Suprapubic skin (tissue), 4 donors: ENCODE measurements around the gene RALGPS1. TPM values are rescaled to one million over a fixed set of nuclear protein-coding genes. Genes with fewer than 3 reads are reported as not detected.

Source experiments
- DNase-seq, 2 donors: peaks; one replicate each; pipeline ENCODE4 v3.0.0-alpha.2; 2019; ENCODE audit warnings: low spot score in 2 of 2
- H3K27ac ChIP-seq: fragments of 200-600 bp; sonication (generic); one replicate; pipeline ENCODE4 v1.5.1; 2019
- H3K27me3 ChIP-seq: fragments of 200-600 bp; sonication (generic); one replicate; pipeline ENCODE4 v1.5.1; 2019
- H3K36me3 ChIP-seq: fragments of 200-600 bp; sonication (generic); one replicate; pipeline ENCODE4 v1.5.1; 2019
- H3K4me1 ChIP-seq: fragments of 200-600 bp; sonication (generic); one replicate; pipeline ENCODE4 v1.5.1; 2019
- H3K4me3 ChIP-seq: fragments of 200-600 bp; sonication (generic); one replicate; pipeline ENCODE4 v1.5.1; 2019; ENCODE audit warnings: mild to moderate bottlenecking
- H3K9me3 ChIP-seq: fragments of 200-600 bp; sonication (generic); one replicate; pipeline ENCODE4 v1.5.1; 2019
- EP300 ChIP-seq: sonication (generic); formaldehyde crosslinking; IDR thresholded peaks from one replicate; pipeline ENCODE4 v1.6.1; 2017; ENCODE audit warnings: antibody characterized with exemption
- POLR2A ChIP-seq, 2 donors: fragments of 450-650 bp; IDR thresholded peaks; one replicate each; pipeline ENCODE4 v1.6.1; 2017; ENCODE audit warnings: antibody characterized with exemption in 2 of 2, mild to moderate bottlenecking in 2 of 2, moderate library complexity in 2 of 2
- POLR2AphosphoS5 ChIP-seq, 3 donors: sonication (generic); formaldehyde crosslinking; IDR thresholded peaks; one replicate each; pipeline ENCODE4 v1.6.1; 2017; ENCODE audit warnings: antibody characterized with exemption in 3 of 3
- WGBS: methylation state at CpG from one replicate; pipeline ENCODE4 v1.1.5; 2018; 5-methylcytosine and 5-hydroxymethylcytosine counted together
- total RNA-seq, 4 donors: library from RNA; depleted of rRNA; stranded (reverse); fragments of >200 nt; gene quantifications; one replicate each; pipeline ENCODE4 v1.1.0, GENCODE V29; 2016
- TF ChIP-seq, protein P1 (sequence below), 2 donors: fragments of 200-600 bp in 1 of 2; fragments of 450-650 bp in 1 of 2; sonication (generic) in 1 of 2; IDR thresholded peaks; one replicate each; pipeline ENCODE4 v1.5.1; 2016 to 2019; ENCODE audit warnings: antibody characterized with exemption in 2 of 2, mild to moderate bottlenecking in 1 of 2, moderate library complexity in 1 of 2

The RALGPS1 gene
- total RNA-seq, 4 donors from 2014 or later = 14.8 to 86.7 (median 21.4) TPM

DNA sequence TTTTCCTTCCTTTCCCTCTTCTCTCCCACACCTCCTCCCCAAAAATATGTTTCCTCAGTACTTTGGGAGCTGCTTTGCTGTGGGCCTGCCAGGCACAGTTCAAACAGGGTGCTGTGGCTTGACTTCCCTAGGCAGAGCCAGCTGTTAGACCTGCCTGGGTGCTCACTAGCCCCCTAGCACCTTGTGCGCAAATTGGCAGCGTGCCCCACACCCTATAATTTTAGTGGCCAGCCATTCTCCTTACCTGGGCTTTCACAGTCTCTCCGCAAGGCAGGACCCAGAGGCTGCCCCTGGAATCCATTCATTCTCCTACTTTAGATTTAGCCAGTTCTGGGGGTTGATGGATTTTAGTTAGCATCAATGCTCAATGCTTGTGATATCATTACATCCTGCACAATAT is 135.6 kb downstream of the RALGPS1 start:
- 96% methylated on average over 3 of the region's 3 CpGs for WGBS
- peaks cover 27% of the 10 kb centered on the region for H3K4me1 ChIP-seq
- no peak overlapping the region for H3K4me3 ChIP-seq
- no peaks in the 10 kb centered on the region for H3K9me3 ChIP-seq
- no peak for TF ChIP-seq POLR2AphosphoS5 (IDR thresholded peaks at IDR 0.05)
- no peak for TF ChIP-seq EP300
- no peak for TF ChIP-seq POLR2A (IDR thresholded peaks at IDR 0.05)
- TF ChIP-seq, protein P1, sequence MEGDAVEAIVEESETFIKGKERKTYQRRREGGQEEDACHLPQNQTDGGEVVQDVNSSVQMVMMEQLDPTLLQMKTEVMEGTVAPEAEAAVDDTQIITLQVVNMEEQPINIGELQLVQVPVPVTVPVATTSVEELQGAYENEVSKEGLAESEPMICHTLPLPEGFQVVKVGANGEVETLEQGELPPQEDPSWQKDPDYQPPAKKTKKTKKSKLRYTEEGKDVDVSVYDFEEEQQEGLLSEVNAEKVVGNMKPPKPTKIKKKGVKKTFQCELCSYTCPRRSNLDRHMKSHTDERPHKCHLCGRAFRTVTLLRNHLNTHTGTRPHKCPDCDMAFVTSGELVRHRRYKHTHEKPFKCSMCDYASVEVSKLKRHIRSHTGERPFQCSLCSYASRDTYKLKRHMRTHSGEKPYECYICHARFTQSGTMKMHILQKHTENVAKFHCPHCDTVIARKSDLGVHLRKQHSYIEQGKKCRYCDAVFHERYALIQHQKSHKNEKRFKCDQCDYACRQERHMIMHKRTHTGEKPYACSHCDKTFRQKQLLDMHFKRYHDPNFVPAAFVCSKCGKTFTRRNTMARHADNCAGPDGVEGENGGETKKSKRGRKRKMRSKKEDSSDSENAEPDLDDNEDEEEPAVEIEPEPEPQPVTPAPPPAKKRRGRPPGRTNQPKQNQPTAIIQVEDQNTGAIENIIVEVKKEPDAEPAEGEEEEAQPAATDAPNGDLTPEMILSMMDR (IDR thresholded peaks at IDR 0.05) = no peak
- peak in 1 of 2 donors; percentile 54 for DNase-seq
- H3K36me3 ChIP-seq = no peaks in the 10 kb centered on the region
- H3K27ac ChIP-seq = no peak overlapping the region
- H3K27me3 ChIP-seq = no peaks in the 10 kb centered on the region

- H3K27ac ChIP-seq = no peak overlapping the region
- H3K9me3 ChIP-seq = no peaks in the 10 kb centered on the region
- peak in 1 of 2 donors; percentile 47 for DNase-seq
- no peak overlapping the region for H3K4me3 ChIP-seq
- no peak for TF ChIP-seq POLR2A (IDR thresholded peaks at IDR 0.05)
- TF ChIP-seq POLR2AphosphoS5 (IDR thresholded peaks at IDR 0.05) = no peak
- TF ChIP-seq, protein P1 (IDR thresholded peaks at IDR 0.05) = no peak
- no peak for TF ChIP-seq EP300
- WGBS = 92% methylated on average over 7 of the region's 7 CpGs
- H3K4me1 ChIP-seq = peaks cover 31% of the 10 kb centered on the region
- H3K36me3 ChIP-seq = no peaks in the 10 kb centered on the region
- H3K27me3 ChIP-seq = no peaks in the 10 kb centered on the region
Measured at GRCh38 chr9:127050591-127051001, 136.0 kb downstream of the RALGPS1 start.

DNA sequence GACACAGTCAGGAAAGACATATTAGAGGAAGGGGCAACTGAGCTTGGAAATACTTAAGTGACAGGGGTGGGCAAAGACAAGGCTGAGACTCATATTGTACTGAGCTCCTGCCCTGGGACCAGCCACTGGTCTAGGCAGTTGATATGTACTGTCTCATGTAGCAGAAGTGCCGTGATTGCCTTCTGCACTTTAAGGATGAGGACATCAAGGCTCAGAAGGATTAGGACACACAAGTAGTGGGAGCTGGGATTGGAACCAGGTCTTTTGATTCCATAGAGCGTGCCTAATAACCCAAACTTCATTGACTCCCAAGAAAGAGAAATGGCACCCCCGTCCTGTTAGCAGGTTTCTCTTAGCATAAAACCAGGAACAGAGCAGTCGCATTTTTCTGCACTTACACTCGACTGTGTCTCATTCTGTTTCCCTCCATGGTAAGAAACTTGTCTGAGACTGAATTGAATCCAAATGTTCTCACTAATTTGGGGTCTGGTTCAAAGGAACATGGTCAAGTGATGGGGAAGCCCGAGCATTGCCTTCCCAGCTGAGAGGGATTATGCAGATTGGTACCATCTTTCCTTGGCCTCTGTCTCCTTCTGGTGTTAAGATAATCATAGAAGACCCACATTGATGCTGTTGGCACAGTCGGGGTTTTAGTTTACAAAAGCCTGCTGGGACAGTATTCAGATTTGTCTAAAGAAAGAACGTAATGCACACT is 137.5 kb downstream of the RALGPS1 start:
- WGBS = 78% methylated on average over 8 of the region's 8 CpGs
- Histone ChIP-seq H3K36me3 (no peaks in the 10 kb centered on the region), H3K27ac (no peak overlapping the region), H3K4me1 (peaks cover 32% of the 10 kb centered on the region), H3K4me3 (no peak overlapping the region), H3K9me3 (no peaks in the 10 kb centered on the region), H3K27me3 (no peaks in the 10 kb centered on the region)
- TF ChIP-seq, protein P1 (IDR thresholded peaks at IDR 0.05) = no peak
- TF ChIP-seq POLR2A (IDR thresholded peaks at IDR 0.05) (no peak), POLR2AphosphoS5 (IDR thresholded peaks at IDR 0.05) (no peak), EP300 (no peak)
- DNase-seq = peak in 1 of 2 donors; percentile 25

DNA sequence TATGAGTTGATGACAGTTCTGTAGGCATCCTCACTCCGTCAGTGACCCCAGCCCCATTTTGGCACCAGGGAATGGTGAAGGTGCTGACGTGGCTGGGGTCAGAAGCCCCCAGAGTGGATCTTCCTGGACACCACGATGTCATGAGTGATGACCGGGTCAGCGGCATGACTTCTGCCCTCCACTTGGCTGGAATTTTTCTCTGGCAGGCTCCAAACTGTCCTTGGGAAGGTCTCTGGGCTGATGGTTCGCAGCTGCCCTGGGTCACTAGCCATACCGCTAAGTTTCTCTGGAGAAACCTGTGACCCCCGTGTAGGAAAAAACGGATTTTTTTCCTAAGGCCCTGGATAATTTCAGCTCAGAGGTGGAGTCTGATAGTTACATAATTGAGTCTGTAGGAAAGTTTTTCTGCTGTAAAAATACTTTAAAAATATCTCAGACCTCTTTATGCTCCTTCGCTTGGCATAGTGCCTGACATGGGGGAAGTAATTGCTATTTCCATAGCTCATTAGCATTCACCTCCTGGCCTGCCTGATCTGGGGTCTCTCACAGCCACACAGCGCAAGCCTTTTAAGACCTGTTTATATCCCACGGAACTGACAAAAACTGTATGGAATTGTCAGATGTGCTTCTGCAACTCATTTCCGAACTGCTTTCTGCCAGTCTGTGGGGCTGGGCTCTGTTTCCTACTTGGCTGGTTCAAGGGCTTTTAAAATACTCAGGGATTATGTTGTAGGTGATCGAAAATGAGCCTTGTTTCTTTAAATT is 138.7 kb downstream of the RALGPS1 start:
- Histone ChIP-seq H3K4me1 (peaks cover 38% of the 10 kb centered on the region), H3K27me3 (no peaks in the 10 kb centered on the region), H3K4me3 (no peak overlapping the region), H3K27ac (peak overlapping the region; percentile 31), H3K36me3 (no peaks in the 10 kb centered on the region), H3K9me3 (no peaks in the 10 kb centered on the region)
- no peak for TF ChIP-seq POLR2A (IDR thresholded peaks at IDR 0.05)
- TF ChIP-seq, protein P1 (IDR thresholded peaks at IDR 0.05) = no peak
- TF ChIP-seq POLR2AphosphoS5 (IDR thresholded peaks at IDR 0.05) = no peak
- TF ChIP-seq EP300 = no peak
- DNase-seq = peak in 1 of 2 donors; percentile 47
- 61% methylated on average over 14 of the region's 14 CpGs for WGBS

DNA sequence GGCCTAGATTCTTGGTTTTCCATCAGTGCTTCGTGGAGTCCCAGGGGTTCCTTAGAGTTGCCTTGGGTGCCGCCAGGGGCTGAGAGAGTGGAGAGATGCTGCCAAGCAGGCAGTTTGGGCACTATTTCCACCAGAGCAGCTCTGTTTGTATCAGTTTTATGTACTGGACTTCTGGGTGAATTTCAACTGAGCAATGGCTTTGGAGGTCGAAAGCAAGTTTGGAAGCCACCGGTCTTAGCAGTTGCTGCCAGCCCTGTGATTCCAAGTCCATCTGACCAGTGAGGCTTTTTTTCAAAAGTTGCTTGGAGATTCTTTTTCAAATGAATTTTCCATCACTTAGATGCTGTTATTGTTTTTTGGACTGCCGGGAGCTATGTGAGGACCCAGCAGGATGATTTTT is 139.4 kb downstream of the RALGPS1 start:
- Histone ChIP-seq H3K4me3 (no peak overlapping the region), H3K36me3 (no peaks in the 10 kb centered on the region), H3K27me3 (no peaks in the 10 kb centered on the region), H3K9me3 (no peaks in the 10 kb centered on the region), H3K4me1 (peaks cover 38% of the 10 kb centered on the region), H3K27ac (no peak overlapping the region)
- TF ChIP-seq POLR2A (IDR thresholded peaks at IDR 0.05) = no peak
- no peak for TF ChIP-seq EP300
- no peak for TF ChIP-seq POLR2AphosphoS5 (IDR thresholded peaks at IDR 0.05)
- TF ChIP-seq, protein P1 (IDR thresholded peaks at IDR 0.05) = no peak
- WGBS = 59% methylated on average over 5 of the region's 5 CpGs
- peak in 1 of 2 donors; percentile 48 for DNase-seq
